ENCODE results near the gene NXPH4.

Gene NXPH4

GRCh38 chr12:57248934-57249742 is 32.5 kb downstream of the NXPH4 start:
- TF ChIP-seq CTCF (IDR thresholded peaks at IDR 0.05; ENCODE audit: poor library complexity, severe bottlenecking) = no peak
- Histone ChIP-seq H3K4me3 (ENCODE audit: severe bottlenecking) (no peak overlapping the region), H3K9me3 (ENCODE audit: severe bottlenecking) (no peaks in the 10 kb centered on the region), H3K36me3 (ENCODE audit: low read depth) (no peaks in the 10 kb centered on the region), H3K27me3 (ENCODE audit: insufficient read depth, poor library complexity, severe bottlenecking) (no peaks in the 10 kb centered on the region), H3K4me1 (ENCODE audit: insufficient read depth, poor library complexity, severe bottlenecking) (no peaks in the 10 kb centered on the region), H3K27ac (ENCODE audit: poor library complexity, severe bottlenecking) (no peak overlapping the region)
- DNase-seq (ENCODE audit: low spot score) = no peak
- ATAC-seq (ENCODE audit: low read depth) = no peak; the same call in 2 of the 3 replicates

GRCh38 chr12:57250541-57250940 is 33.9 kb downstream of the NXPH4 start:
- Histone ChIP-seq H3K27ac (ENCODE audit: poor library complexity, severe bottlenecking) (no peak overlapping the region), H3K9me3 (ENCODE audit: severe bottlenecking) (no peaks in the 10 kb centered on the region), H3K4me1 (ENCODE audit: insufficient read depth, poor library complexity, severe bottlenecking) (no peaks in the 10 kb centered on the region), H3K27me3 (ENCODE audit: insufficient read depth, poor library complexity, severe bottlenecking) (no peaks in the 10 kb centered on the region), H3K4me3 (ENCODE audit: severe bottlenecking) (no peak overlapping the region), H3K36me3 (ENCODE audit: low read depth) (no peaks in the 10 kb centered on the region)
- DNase-seq (ENCODE audit: low spot score) (no peak), ATAC-seq (ENCODE audit: low read depth) (no peak)
- no peak for TF ChIP-seq CTCF (IDR thresholded peaks at IDR 0.05; ENCODE audit: poor library complexity, severe bottlenecking)

GRCh38 chr12:57250956-57251355 is 34.4 kb downstream of the NXPH4 start, which contains the start of gene STAC3:
TSS of gene STAC3 (minus strand) at chr12:57251187. CDS start at chr12:57249636, 1,551 bp downstream.
- DNase-seq (ENCODE audit: low spot score) = no peak
- no peak for ATAC-seq (ENCODE audit: low read depth)

GRCh38 chr12:57254506-57255280 is 38.1 kb downstream of the NXPH4 start:
- DNase-seq (ENCODE audit: low spot score) = no peak
- H3K27me3 ChIP-seq (ENCODE audit: insufficient read depth, poor library complexity, severe bottlenecking) = no peaks in the 10 kb centered on the region
- H3K27ac ChIP-seq (ENCODE audit: poor library complexity, severe bottlenecking) = no peak overlapping the region
- no peak for TF ChIP-seq CTCF (IDR thresholded peaks at IDR 0.05; ENCODE audit: poor library complexity, severe bottlenecking)
- H3K4me1 ChIP-seq (ENCODE audit: insufficient read depth, poor library complexity, severe bottlenecking) = no peaks in the 10 kb centered on the region
- H3K36me3 ChIP-seq (ENCODE audit: low read depth) = peaks cover 32% of the 10 kb centered on the region
- no peak overlapping the region for H3K4me3 ChIP-seq (ENCODE audit: severe bottlenecking)
- H3K9me3 ChIP-seq (ENCODE audit: severe bottlenecking) = no peaks in the 10 kb centered on the region
- no peak for ATAC-seq (ENCODE audit: low read depth)

More at GRCh38 chr12:57250956-57251355, 34.4 kb downstream of the NXPH4 start, which contains the start of gene STAC3:
- no peak within 1 kb of the TSS for H3K27ac ChIP-seq (ENCODE audit: poor library complexity, severe bottlenecking)
- 0 out of 2 replicates have a peak, but pooled peaks cover 2% of the 10 kb centered on the region for H3K36me3 ChIP-seq (ENCODE audit: low read depth)
- H3K4me1 ChIP-seq (ENCODE audit: insufficient read depth, poor library complexity, severe bottlenecking) = no peaks in the 10 kb centered on the region
- no peaks in the 10 kb centered on the region for H3K9me3 ChIP-seq (ENCODE audit: severe bottlenecking)
- no peaks in the 10 kb centered on the region for H3K27me3 ChIP-seq (ENCODE audit: insufficient read depth, poor library complexity, severe bottlenecking)
- no peak within 1 kb of the TSS for H3K4me3 ChIP-seq (ENCODE audit: severe bottlenecking)
- no peak for TF ChIP-seq CTCF (IDR thresholded peaks at IDR 0.05; ENCODE audit: poor library complexity, severe bottlenecking)

Data from RWPE2 (cell line).